ENCODE data around the gene KISS1R.
"Not testable (repeated sequence)": the region's sequence is repeated elsewhere in the genome, so short reads cannot be mapped to it uniquely, and the experiment has no call there.

The KISS1R gene

GRCh38 chr19:876780-877314, 40.3 kb upstream of the KISS1R start:
- DNase-seq (ENCODE audit: extremely low read depth, low read depth): no peak
- no peak for TF ChIP-seq CTCF (IDR thresholded peaks at IDR 0.05; ENCODE audit: low read depth, low read length, missing control alignments)
- H3K4me3 ChIP-seq (replicated peaks; ENCODE audit: low read depth, low read length): no peak overlapping the region

DNA sequence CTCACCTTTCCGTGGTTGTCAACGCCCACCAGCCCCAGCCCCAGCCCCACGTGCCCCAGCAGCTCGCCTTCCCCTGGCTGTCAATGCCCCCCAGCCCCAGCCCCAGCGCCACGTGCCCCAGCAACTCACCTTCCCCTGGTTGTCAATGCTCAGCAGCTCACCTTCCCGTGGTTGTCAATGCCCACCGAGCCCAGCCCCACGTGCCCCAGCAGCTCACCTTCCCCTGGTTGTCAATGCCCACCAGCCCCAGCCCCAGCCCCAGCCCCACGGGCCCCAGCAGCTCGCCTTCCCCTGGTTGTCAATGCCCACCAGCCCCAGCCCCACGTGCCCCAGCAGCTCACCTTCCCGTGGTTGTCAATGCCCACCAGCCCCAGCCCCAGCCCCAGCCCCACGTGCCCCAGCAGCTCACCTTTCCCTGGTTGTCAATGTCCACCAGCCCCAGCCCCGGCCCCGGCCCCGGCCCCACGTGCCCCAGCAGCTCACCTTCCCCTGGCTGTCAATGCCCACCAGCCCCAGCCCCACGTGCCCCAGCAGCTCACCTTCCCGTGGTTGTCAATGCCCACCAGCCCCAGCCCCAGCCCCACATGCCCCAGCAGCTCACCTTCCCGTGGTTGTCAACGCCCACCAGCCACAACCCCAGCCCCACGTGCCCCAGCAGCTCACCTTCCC, 39.0 kb upstream of the KISS1R start:
- H3K4me3 ChIP-seq (replicated peaks; ENCODE audit: low read depth, low read length); DNase-seq (ENCODE audit: extremely low read depth, low read depth): not testable (repeated sequence)

- DNase-seq (ENCODE audit: extremely low read depth, low read depth); H3K4me3 ChIP-seq (replicated peaks; ENCODE audit: low read depth, low read length): not testable (repeated sequence)
Measured at GRCh38 chr19:878751-879561, 38.2 kb upstream of the KISS1R start.

DNA sequence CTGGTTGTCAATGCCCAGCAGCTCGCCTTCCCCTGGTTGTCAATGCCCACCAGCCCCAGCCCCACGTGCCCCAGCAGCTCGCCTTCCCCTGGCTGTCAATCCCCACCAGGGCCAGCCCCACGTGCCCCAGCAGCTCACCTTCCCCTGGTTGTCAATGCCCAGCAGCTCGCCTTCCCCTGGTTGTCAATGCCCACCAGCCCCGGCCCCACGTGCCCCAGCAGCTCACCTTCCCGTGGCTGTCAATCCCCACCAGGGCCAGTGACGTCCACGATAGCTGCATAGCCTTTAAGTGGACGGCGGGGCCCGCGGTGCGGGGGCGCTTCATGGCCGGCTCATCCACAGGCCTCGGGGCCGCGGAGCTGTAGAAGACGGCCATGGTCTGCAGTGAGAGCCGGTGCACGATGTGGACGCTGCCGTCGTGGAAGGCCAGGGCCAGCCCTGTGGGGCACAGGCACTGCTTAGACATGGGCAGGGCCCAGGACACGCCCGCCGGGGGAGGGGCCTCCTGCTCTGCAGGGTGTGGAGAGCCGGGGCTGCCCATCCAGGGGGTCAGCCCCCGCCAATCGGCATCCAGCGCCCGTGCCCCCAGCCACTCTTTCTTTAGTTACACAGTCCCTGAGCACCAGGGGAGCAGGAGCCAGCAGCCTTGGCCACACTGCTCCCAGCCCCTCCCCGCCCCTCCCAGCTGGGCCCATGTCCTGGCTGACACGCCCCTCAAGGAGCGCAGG, 37.3 kb upstream of the KISS1R start:
- DNase-seq (ENCODE audit: extremely low read depth, low read depth): no peak
- no peak for TF ChIP-seq CTCF (IDR thresholded peaks at IDR 0.05; ENCODE audit: low read depth, low read length, missing control alignments)
- H3K4me3 ChIP-seq (replicated peaks; ENCODE audit: low read depth, low read length): no peak overlapping the region

GRCh38 chr19:881385-882071, 35.6 kb upstream of the KISS1R start:
- H3K4me3 ChIP-seq (replicated peaks; ENCODE audit: low read depth, low read length): no peak overlapping the region
- no peak for TF ChIP-seq CTCF (IDR thresholded peaks at IDR 0.05; ENCODE audit: low read depth, low read length, missing control alignments)
- DNase-seq (ENCODE audit: extremely low read depth, low read depth): no peak

DNA sequence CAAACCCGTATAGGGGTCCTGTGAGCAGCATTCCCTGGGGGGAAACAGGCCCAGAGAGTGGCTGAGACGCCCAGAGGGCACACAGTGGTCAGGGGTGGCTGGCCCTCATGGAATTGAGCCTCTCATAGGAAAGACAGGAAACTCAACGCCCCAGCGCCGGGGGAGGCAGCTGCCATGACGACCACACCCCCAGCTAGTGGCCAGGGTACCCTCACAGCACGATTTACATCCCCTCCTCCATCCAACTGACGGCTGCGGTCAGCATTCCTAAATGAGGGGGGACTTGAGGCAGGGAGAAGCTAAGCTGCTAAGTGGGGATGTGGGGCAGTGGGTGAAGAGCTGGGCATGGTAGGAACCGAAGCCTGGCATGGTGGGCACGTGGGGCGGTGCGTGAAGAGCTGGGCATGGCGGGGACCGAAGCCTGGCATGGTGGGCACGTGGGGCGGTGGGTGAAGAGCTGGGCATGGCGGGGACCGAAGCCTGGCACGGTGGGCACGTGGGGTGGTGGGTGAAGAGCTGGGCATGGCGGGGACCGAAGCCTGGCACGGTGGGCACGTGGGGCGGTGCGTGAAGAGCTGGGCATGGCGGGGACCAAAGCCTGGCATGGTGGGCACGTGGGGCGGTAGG, 34.1 kb upstream of the KISS1R start:
- no peak for TF ChIP-seq CTCF (IDR thresholded peaks at IDR 0.05; ENCODE audit: low read depth, low read length, missing control alignments)
- no peak for DNase-seq (ENCODE audit: extremely low read depth, low read depth)
- no peak overlapping the region for H3K4me3 ChIP-seq (replicated peaks; ENCODE audit: low read depth, low read length)

GRCh38 chr19:883661-884211, 33.4 kb upstream of the KISS1R start:
- H3K4me3 ChIP-seq (replicated peaks; ENCODE audit: low read depth, low read length): no peak overlapping the region
- TF ChIP-seq CTCF (IDR thresholded peaks at IDR 0.05; ENCODE audit: low read depth, low read length, missing control alignments): no peak
- no peak for DNase-seq (ENCODE audit: extremely low read depth, low read depth)
